ENCODE results near the gene PLEKHG7.
A peak's percentile ranks its signal among the peaks of the same experiment; 100 is the strongest.
"Not testable (repeated sequence)": the region's sequence is repeated elsewhere in the genome, so short reads cannot be mapped to it uniquely, and the experiment has no call there.

Gene PLEKHG7, protein sequence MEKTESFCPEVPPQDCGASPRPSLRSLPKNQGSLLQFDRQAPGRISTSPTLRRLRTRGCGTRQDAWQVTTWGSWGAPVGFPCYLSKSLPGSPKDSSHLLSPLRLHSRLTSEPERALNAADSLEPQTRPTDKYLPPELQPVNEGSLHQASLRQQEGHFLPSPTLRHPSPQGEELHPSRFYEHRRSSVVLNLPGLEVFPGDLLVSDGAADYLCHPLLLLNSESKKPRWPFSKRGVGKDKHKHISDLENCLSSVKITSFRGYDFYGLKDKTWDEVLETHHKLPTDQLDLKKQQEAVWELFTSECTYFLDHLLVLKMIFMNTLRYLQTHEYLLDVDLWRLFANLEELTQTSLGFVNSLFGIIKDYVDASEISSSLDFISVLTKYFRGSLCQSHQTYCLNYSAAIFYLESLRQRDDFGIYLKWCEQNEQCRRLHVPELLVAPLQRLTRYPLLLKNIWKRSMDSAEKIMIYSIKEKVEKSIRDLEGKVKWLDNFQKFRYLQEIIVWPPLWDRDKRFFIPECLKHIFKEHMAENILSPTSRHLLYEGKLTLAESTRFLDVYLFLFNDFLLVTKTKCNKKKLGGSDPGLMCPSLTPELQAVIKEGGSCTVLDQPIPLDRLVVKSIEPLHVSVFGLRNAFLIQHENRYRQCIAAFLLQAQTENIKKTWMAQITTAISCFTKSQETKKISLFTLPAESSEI

DNA sequence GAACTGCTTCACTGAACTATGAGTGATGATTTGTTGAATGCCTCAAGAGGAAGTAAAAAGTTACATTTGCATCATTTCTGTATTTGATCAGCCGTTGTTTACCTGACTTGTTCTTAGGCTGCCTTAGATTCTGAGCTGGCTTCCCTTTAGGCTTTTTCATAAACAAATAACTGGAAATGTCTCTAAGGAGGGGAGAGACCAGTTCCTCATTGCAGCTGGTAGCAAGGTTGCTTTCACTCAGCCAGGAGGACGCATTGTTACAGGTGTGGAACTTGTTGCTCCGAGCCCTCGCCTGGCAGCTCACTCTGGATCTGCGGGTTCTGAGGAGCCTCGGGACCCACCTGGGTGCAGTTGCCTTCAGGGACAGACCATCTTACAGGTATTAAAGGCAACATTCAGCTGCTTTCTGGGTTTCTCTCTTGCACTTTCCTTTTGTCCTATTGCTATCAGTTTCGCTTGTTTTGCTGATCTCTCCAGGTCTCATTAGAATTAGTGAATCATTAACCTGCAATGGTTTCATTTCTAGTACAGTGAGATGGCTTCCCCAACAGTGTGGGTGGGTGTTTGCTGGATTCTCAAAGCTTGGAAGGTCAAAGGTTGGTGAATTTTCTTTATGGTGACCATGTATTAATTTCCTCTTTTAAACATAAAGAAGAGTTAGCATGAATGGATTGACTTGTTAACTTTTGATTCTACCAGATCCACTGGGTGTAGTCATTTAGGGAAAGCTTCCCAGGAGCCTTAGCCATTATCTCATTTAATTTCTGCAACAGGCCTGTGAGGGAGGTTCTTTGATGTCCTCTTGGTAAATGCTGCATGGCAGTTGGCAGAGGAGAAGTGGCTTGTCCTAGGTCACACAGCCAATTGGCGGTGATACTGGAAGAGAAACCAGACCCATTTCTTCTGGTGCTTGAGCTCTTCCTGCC, at the start of gene PLEKHG7:
TSS of gene PLEKHG7 (plus strand) at position 236 of the 926 bp plus-strand sequence. CDS start 3,643 bp downstream, outside the sequence.
- no peak for DNase-seq (ENCODE audit: low read depth)

DNA sequence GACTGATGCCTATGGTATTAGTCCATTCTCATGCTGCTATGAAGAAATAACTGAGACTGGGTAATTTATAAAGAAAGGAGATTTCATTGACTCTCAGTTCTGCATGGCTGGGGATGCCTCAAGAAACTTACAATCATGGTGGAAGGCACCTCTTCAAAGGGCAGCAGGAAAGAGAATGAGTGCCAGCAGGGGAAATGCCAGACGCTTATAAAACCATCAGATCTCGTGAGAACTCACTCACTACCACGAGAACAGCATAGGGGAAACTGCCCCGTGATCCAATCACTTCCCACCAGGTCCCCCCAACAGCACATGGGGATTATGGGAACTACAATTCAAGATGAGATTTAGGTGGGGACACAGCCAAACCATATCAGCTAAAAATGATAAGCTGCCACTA, 48.5 kb upstream of the PLEKHG7 start:
- not testable (repeated sequence) for DNase-seq (ENCODE audit: low read depth)

- DNase-seq (ENCODE audit: low read depth) = peak; percentile 8
Measured at GRCh38 chr12:92654929-92655328, 47.9 kb upstream of the PLEKHG7 start.

DNA sequence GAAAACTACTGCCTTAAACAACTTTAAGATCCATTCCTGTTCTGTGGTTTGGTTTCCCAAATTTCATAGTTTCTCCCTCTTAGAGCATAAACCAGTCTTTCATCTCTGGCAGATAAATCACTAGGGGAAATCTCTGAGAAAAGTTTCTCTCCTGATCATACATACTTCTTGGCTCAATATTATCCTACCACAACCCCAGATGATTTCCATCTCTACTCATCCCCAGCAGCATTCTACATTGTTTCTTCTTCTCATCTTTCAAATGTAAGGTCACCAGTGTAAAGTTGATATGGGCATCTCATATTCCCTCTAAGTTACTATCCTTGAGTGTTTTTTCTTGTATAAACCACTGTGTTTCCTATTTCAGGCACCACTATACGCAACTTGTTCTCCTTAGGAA, 45.9 kb upstream of the PLEKHG7 start:
- DNase-seq (ENCODE audit: low read depth) = no peak

DNA sequence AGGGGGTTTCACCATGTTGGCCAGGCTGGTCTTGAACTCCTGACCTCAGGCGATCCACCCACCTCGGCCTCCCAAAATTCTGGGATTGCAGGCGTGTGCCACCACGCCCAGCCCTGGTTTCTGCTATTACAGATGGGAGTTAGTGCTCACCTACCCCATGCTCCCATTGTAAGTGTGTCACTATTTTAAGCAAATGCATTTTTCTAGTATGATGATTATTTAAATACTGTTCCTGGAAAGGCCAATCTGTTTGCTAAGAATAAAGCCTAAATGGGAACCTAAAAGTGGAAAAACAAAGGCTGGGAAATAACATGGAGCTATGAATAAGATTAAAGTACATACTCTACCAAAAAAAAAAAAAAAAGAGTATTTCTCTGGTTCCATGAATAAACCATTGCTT, 45.0 kb upstream of the PLEKHG7 start:
- DNase-seq (ENCODE audit: low read depth) = no peak

- DNase-seq (ENCODE audit: low read depth) = no peak
Measured at GRCh38 chr12:92658611-92659010, 44.2 kb upstream of the PLEKHG7 start.

DNA sequence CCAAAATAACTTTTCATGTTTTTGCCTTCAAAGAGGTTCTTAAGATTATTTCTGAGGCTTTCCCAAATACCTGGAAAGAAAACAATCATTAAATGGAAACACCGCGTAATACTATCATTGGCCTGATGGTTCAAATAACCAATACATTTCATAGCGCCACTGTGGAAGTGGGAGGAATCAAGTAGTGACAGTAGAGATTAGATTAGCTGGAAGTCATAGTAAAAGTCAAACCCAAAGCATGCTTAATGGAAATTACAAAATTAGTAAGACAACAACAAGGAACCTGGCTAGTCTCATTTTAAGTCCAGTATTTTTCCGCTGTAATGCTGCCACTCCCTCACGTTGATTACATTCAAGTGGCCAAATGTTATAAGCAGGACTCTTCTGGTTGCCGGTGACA, 41.5 kb upstream of the PLEKHG7 start:
- DNase-seq (ENCODE audit: low read depth) = no peak

GRCh38 chr12:92665496-92665895, 37.3 kb upstream of the PLEKHG7 start:
- no peak for DNase-seq (ENCODE audit: low read depth)

GRCh38 chr12:92668739-92669138, 34.0 kb upstream of the PLEKHG7 start:
- DNase-seq (ENCODE audit: low read depth) = no peak

GRCh38 chr12:92671524-92671923, 31.3 kb upstream of the PLEKHG7 start:
- not testable (repeated sequence) for DNase-seq (ENCODE audit: low read depth)

- DNase-seq (ENCODE audit: low read depth) = no peak
Measured at GRCh38 chr12:92673756-92674155, 29.0 kb upstream of the PLEKHG7 start.

- DNase-seq (ENCODE audit: low read depth) = no peak
Measured at GRCh38 chr12:92674500-92674899, 28.3 kb upstream of the PLEKHG7 start.

DNA sequence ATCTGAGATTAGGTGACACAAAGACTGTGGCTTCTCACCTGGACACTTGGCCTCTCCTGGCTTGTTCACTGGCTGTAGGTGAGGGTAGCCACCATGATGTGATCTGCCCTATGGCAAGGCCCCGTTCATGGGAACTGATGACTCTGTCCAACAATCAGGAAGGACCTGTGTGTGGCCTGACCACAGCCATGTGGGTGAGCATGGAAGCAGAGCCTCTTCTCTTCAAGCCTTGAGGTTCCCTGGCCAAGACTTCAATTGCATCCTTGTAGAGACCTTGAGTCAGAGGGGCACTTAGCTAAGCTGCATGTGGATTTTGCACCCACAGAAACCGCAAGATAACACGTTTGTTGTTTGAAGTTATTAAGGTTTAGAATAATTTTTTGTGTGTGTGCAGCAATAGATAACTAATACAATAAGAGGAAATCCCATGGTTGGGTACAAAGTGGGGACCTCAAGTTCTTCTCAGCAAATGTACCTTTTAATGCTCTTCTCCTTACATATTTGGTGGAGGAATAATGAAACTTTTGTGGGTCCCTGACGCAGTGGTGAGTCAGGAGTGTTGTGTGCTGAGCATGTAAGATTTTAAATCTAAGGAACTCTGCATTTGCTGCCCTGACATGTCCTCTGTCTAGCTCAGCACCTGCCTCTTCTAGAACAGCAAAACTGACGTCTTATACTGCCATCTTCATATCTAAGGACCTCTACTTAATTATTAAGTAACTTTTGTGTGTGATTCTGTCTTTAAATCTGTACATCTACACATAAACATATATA, 27.5 kb upstream of the PLEKHG7 start:
- no peak for DNase-seq (ENCODE audit: low read depth)

- DNase-seq (ENCODE audit: low read depth) = no peak
Measured at GRCh38 chr12:92676710-92677109, 26.1 kb upstream of the PLEKHG7 start.

DNA sequence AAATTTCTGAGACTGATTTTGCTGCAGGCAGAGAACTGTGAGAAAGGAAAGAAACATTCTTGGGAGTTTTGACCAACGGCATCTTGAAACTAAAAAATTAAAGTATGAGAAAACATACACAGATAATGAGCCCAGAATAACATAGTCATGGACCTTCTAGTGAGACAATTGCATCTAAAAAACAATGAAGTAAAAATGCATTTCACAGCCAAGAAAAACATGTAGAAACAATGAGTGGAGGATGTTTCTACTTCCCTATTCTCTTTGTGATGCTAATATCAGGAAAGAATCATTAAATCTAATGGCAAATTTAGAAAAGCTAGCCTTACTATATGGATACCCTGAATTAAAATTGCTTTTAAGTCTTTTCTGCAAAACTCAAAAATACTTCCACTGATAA, 12.2 kb upstream of the PLEKHG7 start:
- no peak for DNase-seq (ENCODE audit: low read depth)

GRCh38 chr12:92695056-92695455, 7.7 kb upstream of the PLEKHG7 start:
- no peak for DNase-seq (ENCODE audit: low read depth)

- no peak for DNase-seq (ENCODE audit: low read depth)
Measured at GRCh38 chr12:92695577-92695976, 7.2 kb upstream of the PLEKHG7 start.

DNA sequence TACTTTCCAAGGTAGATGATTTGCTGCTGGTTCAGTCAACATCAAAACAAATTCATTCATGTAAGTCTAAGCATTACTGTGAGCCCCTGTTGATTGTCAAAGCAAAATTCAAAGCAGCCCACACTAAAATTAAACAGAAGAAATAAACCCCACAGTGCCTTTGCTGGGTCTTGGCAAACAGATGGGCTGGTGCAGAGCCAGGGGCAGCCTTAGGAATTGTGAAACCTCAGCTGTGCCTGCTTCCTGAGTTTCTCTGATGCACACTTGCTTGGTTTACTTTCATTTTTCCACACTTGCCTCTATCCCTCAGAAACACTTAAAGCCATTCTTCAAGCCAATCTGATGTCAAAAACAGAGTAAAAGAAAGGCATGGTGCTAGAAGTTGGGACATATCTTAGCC, 6.6 kb upstream of the PLEKHG7 start:
- DNase-seq (ENCODE audit: low read depth) = no peak

DNA sequence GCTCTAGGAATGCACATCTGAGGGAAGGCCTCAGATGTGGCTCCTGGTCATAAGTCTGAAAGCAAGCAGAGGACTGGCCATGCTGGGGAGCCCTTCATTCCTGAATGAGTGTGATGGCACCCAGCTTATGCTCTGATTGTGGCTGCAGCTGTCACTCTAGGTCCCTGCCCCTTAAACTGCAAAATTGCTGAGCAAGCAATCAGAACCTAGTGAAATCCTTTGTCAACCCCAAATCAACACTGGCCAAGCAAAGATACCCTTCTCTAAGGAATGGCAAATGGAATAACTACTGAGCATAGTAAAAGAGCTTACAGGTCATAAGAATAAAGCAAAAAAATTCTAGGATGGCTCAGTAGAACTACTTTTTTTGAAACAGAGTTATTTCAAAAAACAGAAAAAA, 4.3 kb upstream of the PLEKHG7 start:
- no peak for DNase-seq (ENCODE audit: low read depth)

DNA sequence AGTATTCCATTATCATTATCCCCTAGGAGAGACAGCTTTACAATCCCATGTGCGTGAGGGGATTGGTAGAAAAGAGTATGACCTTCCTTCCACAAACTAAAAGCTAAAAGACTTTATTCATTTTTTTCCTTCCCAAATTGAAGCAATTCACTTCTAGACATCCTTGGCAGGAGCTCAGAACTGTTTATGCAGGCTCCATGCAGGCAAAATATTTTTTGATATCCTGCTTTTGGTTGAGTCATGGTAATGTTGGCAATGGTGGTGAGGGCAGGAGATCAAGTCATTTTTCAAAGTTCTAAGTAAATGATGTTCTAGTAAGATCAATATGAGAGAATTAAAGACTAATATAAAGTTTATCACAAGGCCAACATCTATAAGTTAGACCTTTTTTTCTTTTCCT, 1.3 kb upstream of the PLEKHG7 start:
- DNase-seq (ENCODE audit: low read depth) = no peak

DNA sequence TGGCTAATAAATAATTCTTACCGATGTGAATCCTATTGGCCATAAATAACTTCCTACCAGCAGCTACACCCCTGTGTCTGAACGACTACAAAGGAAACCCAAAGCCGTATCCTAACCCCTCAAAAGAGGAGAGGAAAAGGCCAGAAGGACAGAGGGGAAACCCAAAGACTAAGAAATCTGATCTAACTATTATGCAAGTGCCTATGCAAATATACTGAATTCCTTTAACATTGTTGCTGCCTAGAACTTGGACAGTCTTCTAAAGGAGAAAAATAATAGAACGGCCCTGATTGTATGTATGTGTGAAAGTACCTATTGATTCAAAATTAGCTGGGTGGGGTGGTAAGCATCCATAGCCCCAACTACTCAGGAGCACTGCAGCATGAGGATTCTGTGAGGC, 997 bp downstream of the PLEKHG7 start:
- no peak for DNase-seq (ENCODE audit: low read depth)

GRCh38 chr12:92706594-92706993, 3.8 kb downstream of the PLEKHG7 start:
- no peak for DNase-seq (ENCODE audit: low read depth)
